Motor neuron (in vitro differentiated cells): ENCODE measurements around the gene LRRC74B. TPM values are rescaled to one million over a fixed set of nuclear protein-coding genes. Genes with fewer than 3 reads are reported as not detected.
"Not testable (repeated sequence)": the region's sequence is repeated elsewhere in the genome, so short reads cannot be mapped to it uniquely, and the experiment has no call there.

Experiments used
- ATAC-seq, 8 experiments: fragments of 200-7000 bp; cut with Tn5 transposase; replicated peaks in 6 of 8; 2 replicates each; pipeline ENCODE4 v1.8.0; 2021; ENCODE audit warnings: mild to moderate bottlenecking in 8 of 8, moderate library complexity in 8 of 8
- H3K27ac ChIP-seq, 2 donors: fragments of 250-450 bp; sonication (Bioruptor Pico); 2 replicates each; pipeline ENCODE4 v1.9.0; 2021; ENCODE audit warnings: antibody characterized with exemption in 2 of 2, mild to moderate bottlenecking in 2 of 2, moderate library complexity in 1 of 2
- H3K4me1 ChIP-seq, 2 donors: fragments of 250-450 bp; sonication (Bioruptor Pico); replicated peaks in 1 of 2; 2 replicates each; pipeline ENCODE4 v1.6.1; 2021; ENCODE audit warnings: antibody characterized with exemption in 2 of 2, mild to moderate bottlenecking in 2 of 2, moderate library complexity in 1 of 2
- H3K4me3 ChIP-seq, 5 donors: fragments of 250-450 bp; sonication (Bioruptor Pico); 2 replicates each; pipeline ENCODE4 v1.9.0; 2021; ENCODE audit warnings: antibody characterized with exemption in 5 of 5, mild to moderate bottlenecking in 5 of 5, moderate library complexity in 4 of 5
- whole genome bisulfite sequencing, 10 experiments: fragments of 450-650 bp; shearing (Covaris generic); methylation state at CpG; one replicate each; pipeline ENCODE4 v1.0.0; 2022; 5-methylcytosine and 5-hydroxymethylcytosine counted together
- in situ Hi-C, 9 experiments: fragments of 400-800 bp; cut with MboI; loops; one replicate each; pipeline ENCODE4 v1.15.0; 2021; ENCODE audit warnings: low sequenced_read_pairs in 9 of 9, low pct_unique_long_range_greater_than_20kb in 2 of 9; ENCODE audit not compliant: unreplicated experiment in 9 of 9
- total RNA-seq, 8 experiments: library from RNA; unstranded; fragments of 300-600 nt; gene quantifications; 2 replicates each; pipeline versions ENCODE4 v1.2.3 to v1.2.4, GENCODE V29; 2022

Gene LRRC74B
- total RNA-seq, 8 experiments from 2014 or later = 0.13 to 3.0 (median 0.45) TPM

GRCh38 chr22:21070690-21071615, 25.2 kb downstream of the LRRC74B start:
- ATAC-seq = no peak
- Histone ChIP-seq H3K27ac (no peak overlapping the region), H3K4me3 (no peak overlapping the region), H3K4me1 (no peaks in the 10 kb centered on the region)
- in situ Hi-C loops = no loop called here
- 61 to 100% (median 78%) methylated on average over 1 to 9 of the region's 17 CpGs; no CpG with 5 or more reads in 2 of the 10 experiments for WGBS, 10 experiments

- H3K27ac ChIP-seq, ATAC-seq, H3K4me1 ChIP-seq, in situ Hi-C loops, H3K4me3 ChIP-seq: not testable (repeated sequence)
- 67 to 74% (median 68%) methylated on average over 2 to 3 of the region's 8 CpGs; no CpG with 5 or more reads in 6 of the 10 experiments for WGBS, 10 experiments
Observed at GRCh38 chr22:21071796-21072195, 26.1 kb downstream of the LRRC74B start.

GRCh38 chr22:21073023-21073422, 27.3 kb downstream of the LRRC74B start:
- no peak overlapping the region for H3K4me3 ChIP-seq
- in situ Hi-C loops = no loop called here
- H3K4me1 ChIP-seq = no peaks in the 10 kb centered on the region
- no peak for ATAC-seq
- no peak overlapping the region for H3K27ac ChIP-seq
- WGBS, 10 experiments = 80 to 100% (median 100%) methylated on average over 1 to 3 of the region's 3 CpGs; no CpG with 5 or more reads in 7 of the 10 experiments

GRCh38 chr22:21073482-21073881, 27.7 kb downstream of the LRRC74B start:
- Histone ChIP-seq H3K4me1 (no peaks in the 10 kb centered on the region), H3K4me3 (no peak overlapping the region), H3K27ac (no peak overlapping the region)
- in situ Hi-C loops = no loop called here
- ATAC-seq = no peak
- whole genome bisulfite sequencing, 10 experiments = 83 to 100% (median 100%) methylated on average over 1 to 3 of the region's 5 CpGs; no CpG with 5 or more reads in 5 of the 10 experiments

GRCh38 chr22:21074102-21074715, 28.5 kb downstream of the LRRC74B start:
- no peaks in the 10 kb centered on the region for H3K4me1 ChIP-seq
- in situ Hi-C loops = no loop called here
- H3K27ac ChIP-seq = no peak overlapping the region
- WGBS, 10 experiments = 20 to 95% (median 60%) methylated on average over 1 to 5 of the region's 7 CpGs; no CpG with 5 or more reads in 5 of the 10 experiments
- no peak overlapping the region for H3K4me3 ChIP-seq
- ATAC-seq = peak in 7 of 8 experiments; percentile 14 to 80 (median 46)

- no peak for ATAC-seq
- in situ Hi-C loops = loop anchor here in 1 of 9 experiments (25.0 kb wide), 1 partner anchor 188 kb away; no protein-coding TSS in a partner anchor
- no peak overlapping the region for H3K4me3 ChIP-seq
- WGBS, 10 experiments = 38 to 100% (median 89%) methylated on average over 1 to 7 of the region's 14 CpGs; no CpG with 5 or more reads in 3 of the 10 experiments
- no peaks in the 10 kb centered on the region for H3K4me1 ChIP-seq
- no peak overlapping the region for H3K27ac ChIP-seq
Observed at GRCh38 chr22:21075516-21076138, 29.9 kb downstream of the LRRC74B start.

- H3K4me1 ChIP-seq = no peaks in the 10 kb centered on the region
- ATAC-seq = no peak
- no peak overlapping the region for H3K27ac ChIP-seq
- no peak overlapping the region for H3K4me3 ChIP-seq
- 60 to 87% (median 81%) methylated on average over 2 to 8 of the region's 21 CpGs; no CpG with 5 or more reads in 6 of the 10 experiments for WGBS, 10 experiments
- in situ Hi-C loops = loop anchor here in 1 of 9 experiments (25.0 kb wide), 1 partner anchor 190 kb away; no protein-coding TSS in a partner anchor
Observed at GRCh38 chr22:21076912-21077625, 31.3 kb downstream of the LRRC74B start.

- no peak overlapping the region for H3K27ac ChIP-seq
- no peak for ATAC-seq
- in situ Hi-C loops = loop anchor here in 1 of 9 experiments (25.0 kb wide), 1 partner anchor 191 kb away; no protein-coding TSS in a partner anchor
- 40 to 89% methylated on average over 1 to 5 of the region's 16 CpGs; no CpG with 5 or more reads in 8 of the 10 experiments for WGBS, 10 experiments
- H3K4me3 ChIP-seq = no peak overlapping the region
- H3K4me1 ChIP-seq = no peaks in the 10 kb centered on the region
Observed at GRCh38 chr22:21077884-21078508, 32.2 kb downstream of the LRRC74B start.

- no peak for ATAC-seq
- in situ Hi-C loops = loop anchor here in 1 of 9 experiments (25.0 kb wide), 1 partner anchor 192 kb away; no protein-coding TSS in a partner anchor
- Histone ChIP-seq H3K4me3 (no peak overlapping the region), H3K4me1 (no peaks in the 10 kb centered on the region), H3K27ac (peak overlapping the region in 1 of 2 donors; percentile 10)
- WGBS, 10 experiments = 48 to 100% (median 80%) methylated on average over 1 to 6 of the region's 11 CpGs; no CpG with 5 or more reads in 3 of the 10 experiments
Observed at GRCh38 chr22:21078916-21079315, 33.2 kb downstream of the LRRC74B start.

- Histone ChIP-seq H3K4me1 (no peaks in the 10 kb centered on the region), H3K4me3 (no peak overlapping the region), H3K27ac (peak overlapping the region in 1 of 2 donors; percentile 17)
- WGBS, 10 experiments = 51 to 100% (median 85%) methylated on average over 1 to 4 of the region's 5 CpGs; no CpG with 5 or more reads in 4 of the 10 experiments
- in situ Hi-C loops = loop anchor here in 1 of 9 experiments (25.0 kb wide), 1 partner anchor 192 kb away; no protein-coding TSS in a partner anchor
- no peak for ATAC-seq
Observed at GRCh38 chr22:21079493-21079892, 33.7 kb downstream of the LRRC74B start.

- in situ Hi-C loops = loop anchor here in 2 of 9 experiments (10.0 to 25.0 kb wide), 2 partner anchors 56 to 193 kb away; no protein-coding TSS in a partner anchor
- 80 to 100% (median 92%) methylated on average over 1 to 9 of the region's 31 CpGs; no CpG with 5 or more reads in 6 of the 10 experiments for WGBS, 10 experiments
- ATAC-seq = no peak
Observed at GRCh38 chr22:21080435-21081137, 34.8 kb downstream of the LRRC74B start.

More at GRCh38 chr22:21080435-21081137, 34.8 kb downstream of the LRRC74B start:
- no peak overlapping the region for H3K27ac ChIP-seq
- H3K4me3 ChIP-seq = no peak overlapping the region
- no peaks in the 10 kb centered on the region for H3K4me1 ChIP-seq
